ENCODE results near the gene DLGAP1. TPM values are rescaled to one million over a fixed set of nuclear protein-coding genes. Genes with fewer than 3 reads are reported as not detected.

Gene DLGAP1
- total and polyA plus RNA-seq, 5 donors from 2014 or later, result 0.11 to 5.4 (median 0.68) TPM

DNA sequence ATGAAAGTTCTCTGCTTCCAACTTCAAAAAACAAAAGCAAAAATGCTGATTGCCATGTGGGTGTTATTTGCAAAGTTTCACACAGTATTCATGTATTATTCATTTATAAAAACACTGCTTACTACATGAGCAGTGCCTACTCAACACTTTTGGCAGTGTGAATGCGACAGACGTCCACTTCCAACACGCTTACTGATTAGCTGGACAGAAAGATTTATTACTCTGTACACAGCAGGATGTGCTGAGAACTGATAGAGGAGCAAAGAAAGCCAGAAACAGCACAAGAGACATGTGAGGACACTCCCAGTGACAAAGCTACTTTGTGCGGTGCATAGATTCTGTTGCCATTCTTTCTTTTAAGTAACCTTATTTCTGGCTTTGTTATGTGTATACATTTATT lies 258.8 kb downstream of the DLGAP1 start:
- H3K36me3 Mint-ChIP-seq, result no peaks in the 10 kb centered on the region
- H3K4me1 Mint-ChIP-seq, result no peaks in the 10 kb centered on the region
- Histone ChIP-seq H3K27me3 (ENCODE audit: control insufficient read depth, insufficient read depth, low read length) (no peaks in the 10 kb centered on the region), H3K9me3 (ENCODE audit: control insufficient read depth in 2 of 2, low read length in 2 of 2) (no peaks in the 10 kb centered on the region), H3K4me3 (ENCODE audit: low read depth, low read length) (no peak overlapping the region), H3K36me3 (ENCODE audit: control insufficient read depth, insufficient read depth, low read length) (no peaks in the 10 kb centered on the region), H3K4me1 (ENCODE audit: control insufficient read depth, insufficient read depth, low read length, poor library complexity, severe bottlenecking) (no peaks in the 10 kb centered on the region), H3K27ac (ENCODE audit: insufficient read depth, low read length, poor library complexity, severe bottlenecking) (no peak overlapping the region)
- peaks cover 0 to 9% (median 3%) of the 10 kb centered on the region in 7 donors for H3K9me3 Mint-ChIP-seq
- no peak overlapping the region for H3K4me3 Mint-ChIP-seq
- no peaks in the 10 kb centered on the region for H3K27me3 Mint-ChIP-seq
- DNase-seq (no peak), ATAC-seq (ENCODE audit: low read depth in 2 of 2) (no peak)
- H3K27ac Mint-ChIP-seq, result no peak overlapping the region

DNA sequence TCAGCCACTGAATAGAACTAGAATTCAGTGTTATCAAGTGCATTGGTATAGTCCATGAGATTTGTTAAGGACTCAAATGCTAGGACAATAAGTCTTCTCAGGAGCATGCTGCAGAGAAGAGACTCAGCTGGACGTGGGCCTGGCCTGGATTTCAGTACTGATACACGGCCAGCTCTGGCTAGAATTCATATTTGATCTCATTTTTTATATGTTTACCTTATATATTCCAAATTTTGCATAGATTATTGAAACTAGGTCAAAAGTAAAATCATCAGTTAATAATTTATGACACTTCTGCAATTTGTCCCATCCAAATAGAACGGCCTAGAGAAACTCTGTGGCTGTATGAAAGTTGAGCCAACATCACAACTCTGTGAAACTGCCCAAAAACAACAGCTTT lies 262.0 kb downstream of the DLGAP1 start:
- peaks cover 4% of the 10 kb centered on the region for H3K27me3 Mint-ChIP-seq
- no peaks in the 10 kb centered on the region for H3K36me3 Mint-ChIP-seq
- no peak overlapping the region for H3K4me3 Mint-ChIP-seq

DNA sequence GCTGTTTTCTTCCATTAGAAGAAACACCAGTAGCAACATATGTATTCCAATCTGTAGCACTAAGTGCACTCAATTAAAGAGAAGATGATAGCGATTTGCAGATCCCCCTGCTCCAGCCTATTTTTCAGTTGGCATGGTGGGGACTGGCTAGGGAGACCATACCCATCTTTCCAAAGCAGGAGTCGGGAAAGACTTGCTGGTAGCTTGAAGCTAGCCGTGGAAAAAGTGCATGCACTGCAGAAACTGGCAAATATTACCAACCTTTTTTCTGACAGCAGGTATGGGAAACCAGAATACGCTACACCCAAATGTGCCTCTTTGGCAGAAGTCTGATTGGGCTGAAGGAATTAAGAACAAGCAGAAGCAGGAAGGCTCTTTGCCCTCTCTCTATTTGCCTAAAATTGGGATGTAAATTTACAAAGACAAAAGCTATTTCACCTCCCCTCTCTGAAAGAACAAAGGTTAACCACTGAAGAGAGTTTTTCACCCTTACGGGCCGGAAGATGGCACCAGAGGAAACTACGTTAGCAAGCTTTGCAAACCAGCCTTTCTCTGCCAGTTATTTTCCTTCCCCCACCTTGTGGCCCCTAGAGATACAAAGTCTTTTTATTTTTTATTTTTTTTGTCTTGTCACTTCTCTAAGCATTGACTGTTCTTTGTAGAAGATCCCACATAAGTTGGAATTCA lies 273.1 kb downstream of the DLGAP1 start:
- Mint-ChIP-seq H3K27ac (no peak overlapping the region), H3K4me3 (no peak overlapping the region)
- no peak for DNase-seq

More for the DNA sequence above, 262.0 kb downstream of the DLGAP1 start:
- no peak overlapping the region for H3K27ac ChIP-seq (ENCODE audit: insufficient read depth, low read length, poor library complexity, severe bottlenecking)
- Mint-ChIP-seq H3K4me1 (no peaks in the 10 kb centered on the region), H3K27ac (no peak overlapping the region), H3K9me3 (peaks cover 0 to 8% (median 3%) of the 10 kb centered on the region in 7 donors)
- no peaks in the 10 kb centered on the region for H3K9me3 ChIP-seq (ENCODE audit: control insufficient read depth in 2 of 2, low read length in 2 of 2)
- H3K27me3 ChIP-seq (ENCODE audit: control insufficient read depth, insufficient read depth, low read length), result no peaks in the 10 kb centered on the region
- no peaks in the 10 kb centered on the region for H3K4me1 ChIP-seq (ENCODE audit: control insufficient read depth, insufficient read depth, low read length, poor library complexity, severe bottlenecking)
- ATAC-seq (ENCODE audit: low read depth in 2 of 2) (no peak), DNase-seq (no peak)
- no peaks in the 10 kb centered on the region for H3K36me3 ChIP-seq (ENCODE audit: control insufficient read depth, insufficient read depth, low read length)
- H3K4me3 ChIP-seq (ENCODE audit: low read depth, low read length), result no peak overlapping the region

GRCh38 chr18:4181086-4181485 lies 274.0 kb downstream of the DLGAP1 start:
- Histone ChIP-seq H3K4me1 (ENCODE audit: control insufficient read depth, insufficient read depth, low read length, poor library complexity, severe bottlenecking) (no peaks in the 10 kb centered on the region), H3K9me3 (ENCODE audit: control insufficient read depth in 2 of 2, low read length in 2 of 2) (no peaks in the 10 kb centered on the region), H3K36me3 (ENCODE audit: control insufficient read depth, insufficient read depth, low read length) (no peaks in the 10 kb centered on the region), H3K4me3 (ENCODE audit: low read depth, low read length) (no peak overlapping the region), H3K27ac (ENCODE audit: insufficient read depth, low read length, poor library complexity, severe bottlenecking) (no peak overlapping the region), H3K27me3 (ENCODE audit: control insufficient read depth, insufficient read depth, low read length) (no peaks in the 10 kb centered on the region)
- no peak overlapping the region for H3K4me3 Mint-ChIP-seq
- H3K4me1 Mint-ChIP-seq, result no peaks in the 10 kb centered on the region
- no peak overlapping the region for H3K27ac Mint-ChIP-seq
- peaks cover 0 to 7% (median 4%) of the 10 kb centered on the region in 7 donors for H3K9me3 Mint-ChIP-seq
- no peaks in the 10 kb centered on the region for H3K36me3 Mint-ChIP-seq
- no peak for ATAC-seq (ENCODE audit: low read depth in 2 of 2)
- no peak for DNase-seq
- no peaks in the 10 kb centered on the region for H3K27me3 Mint-ChIP-seq

More for the DNA sequence above, 273.1 kb downstream of the DLGAP1 start:
- Histone ChIP-seq H3K27ac (ENCODE audit: insufficient read depth, low read length, poor library complexity, severe bottlenecking) (no peak overlapping the region), H3K4me3 (ENCODE audit: low read depth, low read length) (no peak overlapping the region), H3K27me3 (ENCODE audit: control insufficient read depth, insufficient read depth, low read length) (no peaks in the 10 kb centered on the region), H3K9me3 (ENCODE audit: control insufficient read depth in 2 of 2, low read length in 2 of 2) (no peaks in the 10 kb centered on the region), H3K4me1 (ENCODE audit: control insufficient read depth, insufficient read depth, low read length, poor library complexity, severe bottlenecking) (no peaks in the 10 kb centered on the region), H3K36me3 (ENCODE audit: control insufficient read depth, insufficient read depth, low read length) (no peaks in the 10 kb centered on the region)
- Mint-ChIP-seq H3K27me3 (no peaks in the 10 kb centered on the region), H3K36me3 (no peaks in the 10 kb centered on the region), H3K9me3 (peaks cover 0 to 12% (median 4%) of the 10 kb centered on the region in 7 donors), H3K4me1 (no peaks in the 10 kb centered on the region)
- ATAC-seq (ENCODE audit: low read depth in 2 of 2), result no peak

GRCh38 chr18:4172196-4173100 lies 282.7 kb downstream of the DLGAP1 start:
- Mint-ChIP-seq H3K4me1 (no peaks in the 10 kb centered on the region), H3K27me3 (no peaks in the 10 kb centered on the region), H3K27ac (no peak overlapping the region), H3K9me3 (peaks cover 0 to 7% (median 6%) of the 10 kb centered on the region in 7 donors), H3K4me3 (no peak overlapping the region), H3K36me3 (no peaks in the 10 kb centered on the region)
- ATAC-seq (ENCODE audit: low read depth in 2 of 2) (no peak), DNase-seq (no peak)
- Histone ChIP-seq H3K36me3 (ENCODE audit: control insufficient read depth, insufficient read depth, low read length) (no peaks in the 10 kb centered on the region), H3K4me3 (ENCODE audit: low read depth, low read length) (no peak overlapping the region), H3K27me3 (ENCODE audit: control insufficient read depth, insufficient read depth, low read length) (no peaks in the 10 kb centered on the region), H3K27ac (ENCODE audit: insufficient read depth, low read length, poor library complexity, severe bottlenecking) (no peak overlapping the region), H3K9me3 (ENCODE audit: control insufficient read depth in 2 of 2, low read length in 2 of 2) (no peaks in the 10 kb centered on the region), H3K4me1 (ENCODE audit: control insufficient read depth, insufficient read depth, low read length, poor library complexity, severe bottlenecking) (no peaks in the 10 kb centered on the region)

DNA sequence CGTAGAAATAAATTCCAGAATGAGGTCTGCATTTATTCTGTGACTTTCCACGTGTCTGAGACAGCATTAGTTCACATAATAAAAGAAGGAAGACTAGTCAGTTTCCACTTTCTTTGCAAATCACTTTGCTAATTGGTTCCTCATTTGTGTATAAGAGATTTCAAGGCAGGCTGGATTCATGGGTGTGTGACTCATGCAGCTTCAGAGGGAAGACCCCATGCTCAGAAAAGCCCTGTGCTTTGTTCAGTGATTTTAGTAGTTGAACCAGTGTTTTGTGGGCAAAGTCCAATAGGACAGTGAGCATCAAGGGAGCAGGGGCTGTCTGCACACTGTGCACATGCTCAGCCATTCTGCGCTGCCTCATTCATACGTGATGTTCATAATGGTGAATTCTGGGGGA lies 297.8 kb downstream of the DLGAP1 start:
- Histone ChIP-seq H3K27me3 (ENCODE audit: control insufficient read depth, insufficient read depth, low read length) (no peaks in the 10 kb centered on the region), H3K9me3 (ENCODE audit: control insufficient read depth in 2 of 2, low read length in 2 of 2) (no peaks in the 10 kb centered on the region), H3K4me3 (ENCODE audit: low read depth, low read length) (no peak overlapping the region), H3K27ac (ENCODE audit: insufficient read depth, low read length, poor library complexity, severe bottlenecking) (no peak overlapping the region), H3K36me3 (ENCODE audit: control insufficient read depth, insufficient read depth, low read length) (no peaks in the 10 kb centered on the region), H3K4me1 (ENCODE audit: control insufficient read depth, insufficient read depth, low read length, poor library complexity, severe bottlenecking) (no peaks in the 10 kb centered on the region)
- no peak for DNase-seq
- H3K27me3 Mint-ChIP-seq, result no peaks in the 10 kb centered on the region
- peaks cover 0 to 10% (median 4%) of the 10 kb centered on the region in 7 donors for H3K9me3 Mint-ChIP-seq
- no peaks in the 10 kb centered on the region for H3K4me1 Mint-ChIP-seq
- no peak for ATAC-seq (ENCODE audit: low read depth in 2 of 2)
- no peak overlapping the region for H3K27ac Mint-ChIP-seq
- H3K4me3 Mint-ChIP-seq, result no peak overlapping the region
- no peaks in the 10 kb centered on the region for H3K36me3 Mint-ChIP-seq

- Histone ChIP-seq H3K4me1 (ENCODE audit: control insufficient read depth, insufficient read depth, low read length, poor library complexity, severe bottlenecking) (no peaks in the 10 kb centered on the region), H3K27ac (ENCODE audit: insufficient read depth, low read length, poor library complexity, severe bottlenecking) (no peak overlapping the region), H3K36me3 (ENCODE audit: control insufficient read depth, insufficient read depth, low read length) (no peaks in the 10 kb centered on the region), H3K4me3 (ENCODE audit: low read depth, low read length) (no peak overlapping the region), H3K9me3 (ENCODE audit: control insufficient read depth in 2 of 2, low read length in 2 of 2) (no peaks in the 10 kb centered on the region), H3K27me3 (ENCODE audit: control insufficient read depth, insufficient read depth, low read length) (no peaks in the 10 kb centered on the region)
- DNase-seq, result no peak
- Mint-ChIP-seq H3K4me1 (peaks cover 0 to 2% (median 0%) of the 10 kb centered on the region in 4 donors), H3K9me3 (peaks cover 0 to 2% (median under 1%) of the 10 kb centered on the region in 7 donors), H3K27ac (no peak overlapping the region), H3K36me3 (no peaks in the 10 kb centered on the region), H3K27me3 (no peaks in the 10 kb centered on the region), H3K4me3 (no peak overlapping the region)
- ATAC-seq (ENCODE audit: low read depth in 2 of 2), result no peak
Observed at GRCh38 chr18:4146797-4147196, 308.3 kb downstream of the DLGAP1 start.

Data from CD4-positive, CD25-positive, alpha-beta regulatory T cell (primary cell).